ENCODE measurements around the gene CADM2. TPM values are rescaled to one million over a fixed set of nuclear protein-coding genes. Genes with fewer than 3 reads are reported as not detected.

The CADM2 gene
- total RNA-seq, 1 experiment from 2014 or later, result not detected

- CTCF ChIA-PET, result no interaction called here
- no peaks in the 10 kb centered on the region for H3K27me3 ChIP-seq (replicated peaks; ENCODE audit: control insufficient read depth, insufficient read depth, low read length)
- Mint-ChIP-seq H3K27me3 (ENCODE audit: insufficient read depth, unreplicated experiment) (no peaks in the 10 kb centered on the region), H3K27ac (ENCODE audit: unreplicated experiment) (no peak overlapping the region), H3K4me1 (ENCODE audit: low read depth, unreplicated experiment) (no peaks in the 10 kb centered on the region), H3K4me3 (ENCODE audit: unreplicated experiment) (no peak overlapping the region), H3K36me3 (ENCODE audit: insufficient read depth, unreplicated experiment) (no peaks in the 10 kb centered on the region), H3K9me3 (ENCODE audit: unreplicated experiment) (no peaks in the 10 kb centered on the region)
- H3K9me3 ChIP-seq, result no peaks in the 10 kb centered on the region
- H3K36me3 ChIP-seq (ENCODE audit: control insufficient read depth, insufficient read depth, low read length), result no peaks in the 10 kb centered on the region
- no peak overlapping the region for H3K4me3 ChIP-seq (ENCODE audit: low read depth, low read length)
- no TSS peak for BruUV-seq (replicated peaks)
- intact Hi-C loops (cut with micrococcal nuclease; ENCODE audit: unreplicated experiment), result no loop called here
- TF ChIP-seq, protein P1, sequence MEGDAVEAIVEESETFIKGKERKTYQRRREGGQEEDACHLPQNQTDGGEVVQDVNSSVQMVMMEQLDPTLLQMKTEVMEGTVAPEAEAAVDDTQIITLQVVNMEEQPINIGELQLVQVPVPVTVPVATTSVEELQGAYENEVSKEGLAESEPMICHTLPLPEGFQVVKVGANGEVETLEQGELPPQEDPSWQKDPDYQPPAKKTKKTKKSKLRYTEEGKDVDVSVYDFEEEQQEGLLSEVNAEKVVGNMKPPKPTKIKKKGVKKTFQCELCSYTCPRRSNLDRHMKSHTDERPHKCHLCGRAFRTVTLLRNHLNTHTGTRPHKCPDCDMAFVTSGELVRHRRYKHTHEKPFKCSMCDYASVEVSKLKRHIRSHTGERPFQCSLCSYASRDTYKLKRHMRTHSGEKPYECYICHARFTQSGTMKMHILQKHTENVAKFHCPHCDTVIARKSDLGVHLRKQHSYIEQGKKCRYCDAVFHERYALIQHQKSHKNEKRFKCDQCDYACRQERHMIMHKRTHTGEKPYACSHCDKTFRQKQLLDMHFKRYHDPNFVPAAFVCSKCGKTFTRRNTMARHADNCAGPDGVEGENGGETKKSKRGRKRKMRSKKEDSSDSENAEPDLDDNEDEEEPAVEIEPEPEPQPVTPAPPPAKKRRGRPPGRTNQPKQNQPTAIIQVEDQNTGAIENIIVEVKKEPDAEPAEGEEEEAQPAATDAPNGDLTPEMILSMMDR (IDR thresholded peaks at IDR 0.05; ENCODE audit: insufficient read depth in 1 of 2, low read depth in 1 of 2, low read length in 1 of 2, severe bottlenecking in 1 of 2, unreplicated experiment in 1 of 2), result no peak
- POLR2A ChIA-PET, result no interaction called here
- DNase-seq, result no peak
- no peaks in the 10 kb centered on the region for H3K4me1 ChIP-seq
These were observed 71.3 kb downstream of the CADM2 start for GRCh38 chr3:85030052-85030451.

- Histone ChIP-seq H3K4me3 (ENCODE audit: low read depth, low read length) (no peak overlapping the region), H3K36me3 (ENCODE audit: control insufficient read depth, insufficient read depth, low read length) (no peaks in the 10 kb centered on the region), H3K4me1 (no peaks in the 10 kb centered on the region), H3K27me3 (replicated peaks; ENCODE audit: control insufficient read depth, insufficient read depth, low read length) (no peaks in the 10 kb centered on the region), H3K9me3 (no peaks in the 10 kb centered on the region)
- ChIA-PET POLR2A (no interaction called here), CTCF (no interaction called here)
- H3K27me3 Mint-ChIP-seq (ENCODE audit: insufficient read depth, unreplicated experiment), result no peaks in the 10 kb centered on the region
- H3K27ac Mint-ChIP-seq (ENCODE audit: unreplicated experiment), result no peak overlapping the region
- H3K4me3 Mint-ChIP-seq (ENCODE audit: unreplicated experiment), result no peak overlapping the region
- H3K4me1 Mint-ChIP-seq (ENCODE audit: low read depth, unreplicated experiment), result no peaks in the 10 kb centered on the region
- no peaks in the 10 kb centered on the region for H3K9me3 Mint-ChIP-seq (ENCODE audit: unreplicated experiment)
- TF ChIP-seq, protein P1 (IDR thresholded peaks at IDR 0.05; ENCODE audit: insufficient read depth in 1 of 2, low read depth in 1 of 2, low read length in 1 of 2, severe bottlenecking in 1 of 2, unreplicated experiment in 1 of 2), result no peak
- H3K36me3 Mint-ChIP-seq (ENCODE audit: insufficient read depth, unreplicated experiment), result no peaks in the 10 kb centered on the region
- DNase-seq, result no peak
- intact Hi-C loops (cut with micrococcal nuclease; ENCODE audit: unreplicated experiment), result no loop called here
- no TSS peak for BruUV-seq (replicated peaks)
These were observed 78.4 kb downstream of the CADM2 start for GRCh38 chr3:85037203-85037602.

DNA sequence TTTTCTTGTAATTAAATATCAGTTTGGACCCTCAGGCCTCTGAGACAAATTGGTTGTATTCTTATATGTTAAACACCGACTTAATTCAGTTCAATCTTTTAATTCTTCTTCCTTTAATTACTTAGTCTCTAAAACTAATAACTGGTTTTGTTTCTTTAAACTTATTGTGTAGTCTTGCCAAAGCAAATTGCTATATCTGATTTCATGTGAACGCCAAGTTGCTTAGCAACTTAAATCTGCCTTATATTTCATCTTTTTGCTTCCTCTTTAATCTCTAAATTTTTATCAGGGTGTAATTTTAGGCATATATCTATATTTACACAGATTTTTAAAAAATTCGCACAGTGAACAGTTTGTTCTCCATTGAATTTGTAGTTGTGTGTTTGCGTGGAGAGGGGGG, 82.2 kb downstream of the CADM2 start:
- BruUV-seq (replicated peaks), result no TSS peak
- intact Hi-C loops (cut with micrococcal nuclease; ENCODE audit: unreplicated experiment), result no loop called here
- no peaks in the 10 kb centered on the region for H3K27me3 ChIP-seq (replicated peaks; ENCODE audit: control insufficient read depth, insufficient read depth, low read length)

More for the DNA sequence above, 82.2 kb downstream of the CADM2 start:
- Mint-ChIP-seq H3K36me3 (ENCODE audit: insufficient read depth, unreplicated experiment) (no peaks in the 10 kb centered on the region), H3K4me1 (ENCODE audit: low read depth, unreplicated experiment) (no peaks in the 10 kb centered on the region), H3K27me3 (ENCODE audit: insufficient read depth, unreplicated experiment) (no peaks in the 10 kb centered on the region), H3K9me3 (ENCODE audit: unreplicated experiment) (no peaks in the 10 kb centered on the region), H3K4me3 (ENCODE audit: unreplicated experiment) (no peak overlapping the region), H3K27ac (ENCODE audit: unreplicated experiment) (no peak overlapping the region)
- Histone ChIP-seq H3K4me1 (no peaks in the 10 kb centered on the region), H3K36me3 (ENCODE audit: control insufficient read depth, insufficient read depth, low read length) (no peaks in the 10 kb centered on the region), H3K4me3 (ENCODE audit: low read depth, low read length) (no peak overlapping the region), H3K9me3 (no peaks in the 10 kb centered on the region)
- TF ChIP-seq, protein P1 (IDR thresholded peaks at IDR 0.05; ENCODE audit: insufficient read depth in 1 of 2, low read depth in 1 of 2, low read length in 1 of 2, severe bottlenecking in 1 of 2, unreplicated experiment in 1 of 2), result no peak
- CTCF ChIA-PET, result no interaction called here
- POLR2A ChIA-PET, result no interaction called here
- DNase-seq, result no peak

All from Caco-2 (cell line).